NB4 (cell line): Measurements from ENCODE around the gene ABT1.

Experiments used
- DNase-seq: peaks from one replicate; pipeline ENCODE4 v3.0.0; 2010; ENCODE audit warnings: low read depth
- H3K4me3 ChIP-seq: one replicate; pipeline ENCODE4 v1.5.1; 2011; ENCODE audit warnings: mild to moderate bottlenecking, low read depth, low read length, moderate library complexity
- MYC ChIP-seq: IDR thresholded peaks from 2 replicates; pipeline ENCODE4 v1.6.1; 2011; ENCODE audit warnings: low read depth, low read length
- POLR2A ChIP-seq: IDR thresholded peaks from 2 replicates; pipeline ENCODE4 v1.6.1; 2011; ENCODE audit warnings: mild to moderate bottlenecking; ENCODE audit not compliant: insufficient read length; ENCODE audit errors: extremely low read depth
- TF ChIP-seq, protein P1 (sequence below): IDR thresholded peaks from 2 replicates; pipeline ENCODE4 v1.6.1; 2011; ENCODE audit warnings: low read depth, low read length
- TF ChIP-seq, protein P2 (sequence below): IDR thresholded peaks from one replicate; pipeline ENCODE4 v1.5.1; 2012; ENCODE audit warnings: low read depth, low read length

The ABT1 gene

DNA sequence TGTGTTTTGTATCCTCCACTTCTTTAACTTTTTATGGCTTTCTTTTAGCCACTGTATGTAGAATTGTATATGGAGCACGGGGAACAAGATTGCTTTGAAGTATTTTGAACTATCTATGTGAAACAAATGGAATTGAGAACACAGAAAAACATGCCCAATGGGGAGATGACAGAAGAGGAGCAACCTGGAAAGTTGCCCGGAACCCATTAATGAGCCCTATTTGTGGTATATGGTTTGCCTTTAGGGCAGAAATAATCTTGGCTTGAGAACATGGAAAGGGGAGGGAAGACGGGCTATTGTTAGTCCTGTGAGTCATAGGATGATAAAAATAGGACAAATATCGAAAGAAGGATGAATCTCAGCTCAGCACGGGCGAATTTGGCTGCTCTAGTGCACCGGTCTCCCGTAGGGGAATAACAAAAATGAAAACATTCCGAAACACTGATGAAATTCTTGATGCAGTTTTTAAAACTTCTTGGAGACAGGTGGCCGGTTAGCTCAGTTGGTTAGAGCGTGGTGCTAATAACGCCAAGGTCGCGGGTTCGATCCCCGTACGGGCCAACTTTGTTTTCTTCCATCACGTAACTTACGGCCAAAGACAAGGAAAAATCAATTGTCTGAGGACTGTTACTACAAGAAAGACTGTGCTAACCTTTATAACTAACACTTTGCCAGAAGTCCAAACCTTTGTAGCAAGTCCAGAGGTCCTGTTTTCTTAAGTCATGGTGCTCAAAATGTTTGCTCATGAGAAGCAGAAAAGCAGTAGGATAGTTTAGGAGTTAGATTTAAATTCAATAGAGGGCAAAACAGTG lies 42.9 kb upstream of the ABT1 start:
- peak; percentile 90 for DNase-seq
- H3K4me3 ChIP-seq: peak overlapping the region; percentile 88
- TF ChIP-seq POLR2A: no peak
- TF ChIP-seq, protein P1, sequence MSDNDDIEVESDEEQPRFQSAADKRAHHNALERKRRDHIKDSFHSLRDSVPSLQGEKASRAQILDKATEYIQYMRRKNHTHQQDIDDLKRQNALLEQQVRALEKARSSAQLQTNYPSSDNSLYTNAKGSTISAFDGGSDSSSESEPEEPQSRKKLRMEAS: peak; percentile 33; the same call in 1 of the 2 replicates

DNA sequence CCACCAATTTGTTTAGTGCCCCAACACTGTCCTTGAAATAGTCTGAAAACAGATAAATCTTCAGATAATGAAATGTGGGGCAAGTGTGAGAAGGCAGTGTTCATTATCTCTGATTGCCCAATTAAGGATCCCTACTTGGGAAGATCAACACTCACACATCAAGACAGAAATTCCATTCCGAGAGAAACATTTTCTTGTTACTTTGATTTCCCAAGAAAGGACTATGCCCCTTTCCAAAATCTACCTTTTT lies 42.4 kb upstream of the ABT1 start:
- DNase-seq: no peak
- TF ChIP-seq MYC: no peak
- TF ChIP-seq POLR2A: no peak
- TF ChIP-seq, protein P2, sequence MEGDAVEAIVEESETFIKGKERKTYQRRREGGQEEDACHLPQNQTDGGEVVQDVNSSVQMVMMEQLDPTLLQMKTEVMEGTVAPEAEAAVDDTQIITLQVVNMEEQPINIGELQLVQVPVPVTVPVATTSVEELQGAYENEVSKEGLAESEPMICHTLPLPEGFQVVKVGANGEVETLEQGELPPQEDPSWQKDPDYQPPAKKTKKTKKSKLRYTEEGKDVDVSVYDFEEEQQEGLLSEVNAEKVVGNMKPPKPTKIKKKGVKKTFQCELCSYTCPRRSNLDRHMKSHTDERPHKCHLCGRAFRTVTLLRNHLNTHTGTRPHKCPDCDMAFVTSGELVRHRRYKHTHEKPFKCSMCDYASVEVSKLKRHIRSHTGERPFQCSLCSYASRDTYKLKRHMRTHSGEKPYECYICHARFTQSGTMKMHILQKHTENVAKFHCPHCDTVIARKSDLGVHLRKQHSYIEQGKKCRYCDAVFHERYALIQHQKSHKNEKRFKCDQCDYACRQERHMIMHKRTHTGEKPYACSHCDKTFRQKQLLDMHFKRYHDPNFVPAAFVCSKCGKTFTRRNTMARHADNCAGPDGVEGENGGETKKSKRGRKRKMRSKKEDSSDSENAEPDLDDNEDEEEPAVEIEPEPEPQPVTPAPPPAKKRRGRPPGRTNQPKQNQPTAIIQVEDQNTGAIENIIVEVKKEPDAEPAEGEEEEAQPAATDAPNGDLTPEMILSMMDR: no peak
- TF ChIP-seq, protein P1: no peak
- H3K4me3 ChIP-seq: peak overlapping the region; percentile 73

DNA sequence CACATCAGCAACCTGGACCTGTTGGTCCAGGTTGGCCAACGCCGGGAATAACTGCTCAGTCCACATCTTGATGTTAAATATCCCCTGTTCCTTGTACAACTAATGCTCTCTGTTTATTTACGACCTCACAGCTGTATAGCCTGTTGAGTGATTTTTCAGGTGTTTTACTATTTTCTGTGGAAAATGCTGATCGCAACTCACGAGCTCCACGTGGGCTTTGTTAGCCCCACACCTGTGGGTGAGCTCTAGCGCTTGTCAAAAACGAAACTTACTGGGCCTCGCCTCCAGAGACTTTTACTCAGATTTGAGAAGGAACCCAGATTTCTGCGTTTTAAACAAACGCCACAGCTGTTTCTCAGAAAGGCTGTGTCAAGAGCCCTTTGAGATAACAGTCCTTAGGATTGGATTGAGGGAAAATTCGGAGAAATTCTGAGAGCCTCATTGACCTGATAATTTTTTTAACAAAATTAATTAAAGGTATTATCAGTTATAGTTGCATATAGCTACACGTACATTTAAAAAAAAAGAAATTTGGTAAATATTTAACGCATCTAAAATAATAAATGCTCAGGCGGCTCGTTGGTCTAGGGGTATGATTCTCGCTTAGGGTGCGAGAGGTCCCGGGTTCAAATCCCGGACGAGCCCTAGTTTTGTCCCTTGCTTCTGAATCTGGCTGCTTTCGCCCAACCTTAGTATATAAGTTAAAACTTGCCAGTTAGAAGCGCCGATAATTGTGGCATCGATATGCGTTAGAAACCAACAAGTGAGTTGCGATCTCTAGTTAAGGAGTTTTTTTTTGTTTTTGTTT lies 41.9 kb upstream of the ABT1 start:
- TF ChIP-seq, protein P1: peak; percentile 20; the same call in 1 of the 2 replicates
- no peak for TF ChIP-seq POLR2A
- peak overlapping the region; percentile 73 for H3K4me3 ChIP-seq
- peak; percentile 81 for DNase-seq

DNA sequence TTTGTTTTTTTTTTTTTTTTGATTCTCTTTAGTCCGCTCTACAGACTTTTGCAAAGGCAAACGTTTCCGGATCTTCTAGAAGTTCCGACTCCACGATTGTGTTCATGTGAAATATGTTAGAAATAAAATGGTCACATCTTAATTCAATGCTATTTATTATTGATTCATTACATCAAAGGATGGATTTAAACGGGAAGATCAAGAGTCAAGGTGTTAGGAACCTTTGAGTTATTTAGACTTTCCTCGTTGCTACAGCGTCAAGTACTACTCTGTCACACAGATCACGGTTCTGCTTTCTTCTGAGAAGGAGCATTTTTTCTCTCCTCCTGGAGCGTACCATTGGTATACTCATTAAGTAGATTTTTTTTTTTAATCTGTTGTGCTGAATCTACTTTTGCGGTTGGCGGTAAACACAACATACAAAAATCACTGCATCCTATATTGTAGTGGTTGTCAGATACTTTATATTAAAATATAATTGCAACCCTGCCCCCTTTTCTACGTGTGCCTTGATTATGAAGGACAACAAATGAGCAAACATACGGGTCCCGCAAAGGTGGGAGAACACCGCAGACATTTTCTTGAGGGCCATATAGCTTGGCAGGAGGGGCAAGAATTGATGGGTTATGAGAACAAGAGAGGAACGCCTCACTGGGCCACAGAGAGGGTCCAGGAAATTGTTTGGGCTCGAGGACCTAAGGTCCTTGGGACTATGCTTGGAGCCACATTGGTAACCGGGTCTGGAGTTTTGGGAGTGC lies 41.1 kb upstream of the ABT1 start:
- peak; percentile 44 for DNase-seq
- TF ChIP-seq MYC (no peak), POLR2A (no peak)
- TF ChIP-seq, protein P1: no peak
- TF ChIP-seq, protein P2: no peak
- peak overlapping the region; percentile 73 for H3K4me3 ChIP-seq

DNA sequence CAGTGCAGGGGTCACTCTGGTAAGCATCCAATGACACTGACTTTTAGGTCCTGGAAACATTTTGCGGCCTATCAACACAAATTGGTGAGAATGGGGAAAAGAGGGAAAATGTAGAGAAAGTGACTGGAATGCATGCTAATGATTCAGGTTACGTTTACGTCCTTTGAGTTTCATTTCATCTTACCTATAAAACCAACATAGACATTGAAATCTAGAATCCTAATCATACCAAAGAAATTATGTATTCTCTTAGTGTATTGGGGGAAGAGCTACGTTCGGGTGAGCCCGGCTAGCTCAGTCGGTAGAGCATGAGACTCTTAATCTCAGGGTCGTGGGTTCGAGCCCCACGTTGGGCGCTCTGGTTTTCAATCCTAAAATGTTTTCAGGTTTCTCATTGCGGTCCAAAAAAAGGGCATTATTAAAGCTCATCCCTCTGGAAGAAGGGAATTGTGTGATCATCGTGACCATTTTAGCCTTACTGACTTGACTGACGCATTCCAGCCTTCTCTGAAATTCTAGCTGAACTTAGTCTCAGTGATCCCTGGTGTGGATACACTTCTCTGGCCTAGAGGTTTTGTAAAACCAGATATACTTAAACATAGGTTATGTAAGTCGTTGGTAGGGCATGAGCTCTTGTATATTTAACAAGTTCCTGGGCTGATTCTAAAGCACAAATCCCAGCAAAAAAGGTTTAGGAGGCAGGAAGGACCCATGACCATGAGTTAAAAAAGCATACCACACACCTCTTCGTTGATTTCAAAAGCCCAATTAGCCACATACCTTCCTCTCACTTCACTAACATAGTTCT lies 40.3 kb upstream of the ABT1 start:
- DNase-seq: peak; percentile 90
- H3K4me3 ChIP-seq: peak overlapping the region; percentile 73
- TF ChIP-seq POLR2A (no peak), MYC (no peak)
- TF ChIP-seq, protein P2: no peak
- TF ChIP-seq, protein P1: no peak
